H9 (cell line): Measurements from ENCODE around the gene PHACTR1. TPM values are rescaled to one million over a fixed set of nuclear protein-coding genes. Genes with fewer than 3 reads are reported as not detected.

Experiments
- DNase-seq: peaks from one replicate; pipeline ENCODE4 v3.0.0-alpha.2; 2017
- H2AFZ ChIP-seq: one replicate; pipeline ENCODE4 v1.6.1; 2013; ENCODE audit warnings: mild to moderate bottlenecking, low read length, control low read depth, moderate library complexity
- H2AK5ac ChIP-seq: 2 replicates; pipeline ENCODE4 v1.6.1; 2013; ENCODE audit warnings: low read length, control low read depth, mixed read lengths; ENCODE audit not compliant: insufficient read length
- H2BK120ac ChIP-seq: one replicate; pipeline ENCODE4 v1.6.1; 2013; ENCODE audit warnings: low read depth, mild to moderate bottlenecking, low read length, control low read depth, inconsistent platforms; ENCODE audit not compliant: poor library complexity, severe bottlenecking
- H2BK12ac ChIP-seq: 2 replicates; pipeline ENCODE4 v1.6.1; 2013; ENCODE audit warnings: low read length, control low read depth, mixed read lengths, low read depth; ENCODE audit not compliant: insufficient read length
- H2BK15ac ChIP-seq: 2 replicates; pipeline ENCODE4 v1.6.1; 2013; ENCODE audit warnings: low read depth, low read length, control low read depth
- H2BK20ac ChIP-seq: one replicate; pipeline ENCODE4 v1.6.1; 2013; ENCODE audit warnings: low read depth, mild to moderate bottlenecking, low read length, control low read depth, inconsistent platforms; ENCODE audit not compliant: poor library complexity, severe bottlenecking
- H2BK5ac ChIP-seq: 2 replicates; pipeline ENCODE4 v1.6.1; 2013; ENCODE audit warnings: low read length, control low read depth, mixed read lengths; ENCODE audit not compliant: insufficient read length
- H3K14ac ChIP-seq: 2 replicates; pipeline ENCODE4 v1.6.1; 2013; ENCODE audit warnings: low read length, control low read depth; ENCODE audit not compliant: insufficient read depth
- H3K18ac ChIP-seq: 2 replicates; pipeline ENCODE4 v1.6.1; 2013; ENCODE audit warnings: low read depth, mild to moderate bottlenecking, mixed read lengths, low read length, control low read depth; ENCODE audit not compliant: insufficient read length
- H3K23ac ChIP-seq: 2 replicates; pipeline ENCODE4 v1.6.1; 2013; ENCODE audit warnings: low read length, control low read depth, mixed read lengths, low read depth; ENCODE audit not compliant: insufficient read length
- H3K23me2 ChIP-seq: 2 replicates; pipeline ENCODE4 v1.6.1; 2013; ENCODE audit warnings: low read depth, mild to moderate bottlenecking, mixed read lengths, low read length, control low read depth; ENCODE audit not compliant: insufficient read length, poor library complexity, severe bottlenecking
- H3K27ac ChIP-seq: 2 replicates; pipeline ENCODE4 v1.5.1; 2013; ENCODE audit warnings: low read length, control low read depth, mixed read lengths, low read depth; ENCODE audit not compliant: insufficient read length
- H3K27me3 ChIP-seq: 2 replicates; pipeline ENCODE4 v1.6.1; 2013; ENCODE audit warnings: low read length, control low read depth, inconsistent platforms; ENCODE audit not compliant: insufficient read depth
- H3K4ac ChIP-seq: 2 replicates; pipeline ENCODE4 v1.6.1; 2013; ENCODE audit warnings: low read depth, mild to moderate bottlenecking, control low read depth, inconsistent platforms, low read length, moderate library complexity
- H3K4me1 ChIP-seq: 2 replicates; pipeline ENCODE4 v1.6.1; 2013; ENCODE audit warnings: low read length, control low read depth, inconsistent platforms; ENCODE audit not compliant: insufficient read depth
- H3K4me2 ChIP-seq: 2 replicates; pipeline ENCODE4 v1.6.1; 2013; ENCODE audit warnings: low read length, control low read depth, mixed read lengths; ENCODE audit not compliant: insufficient read length, insufficient read depth
- H3K56ac ChIP-seq: 2 replicates; pipeline ENCODE4 v1.6.1; 2013; ENCODE audit warnings: low read depth, mild to moderate bottlenecking, mixed read lengths, low read length, control low read depth; ENCODE audit not compliant: insufficient read length
- H3K79me1 ChIP-seq: 2 replicates; pipeline ENCODE4 v1.6.1; 2013; ENCODE audit warnings: low read depth, mild to moderate bottlenecking, moderate library complexity, low read length, control low read depth, inconsistent platforms; ENCODE audit not compliant: insufficient read depth, poor library complexity, severe bottlenecking
- H3K79me2 ChIP-seq: 2 replicates; pipeline ENCODE4 v1.6.1; 2013; ENCODE audit warnings: low read length, control low read depth, inconsistent platforms; ENCODE audit not compliant: insufficient read depth
- H3K9ac ChIP-seq: 2 replicates; pipeline ENCODE4 v1.6.1; 2013; ENCODE audit warnings: low read length, control low read depth, mixed read lengths; ENCODE audit not compliant: insufficient read length; ENCODE audit errors: extremely low read depth
- H3K9me3 ChIP-seq: one replicate; pipeline ENCODE4 v1.6.1; 2013; ENCODE audit warnings: low read depth, low read length, inconsistent platforms; ENCODE audit not compliant: control insufficient read depth
- H3T11ph ChIP-seq: one replicate; pipeline ENCODE4 v1.6.1; 2013; ENCODE audit warnings: mild to moderate bottlenecking, low read length, control low read depth, inconsistent platforms
- H4K20me1 ChIP-seq: one replicate; pipeline ENCODE4 v1.6.1; 2013; ENCODE audit not compliant: control insufficient read depth, insufficient read length, insufficient read depth
- H4K5ac ChIP-seq: 2 replicates; pipeline ENCODE4 v1.6.1; 2013; ENCODE audit warnings: low read depth, mild to moderate bottlenecking, mixed read lengths, low read length, control low read depth; ENCODE audit not compliant: insufficient read length
- H4K8ac ChIP-seq: replicated peaks from 2 replicates; pipeline ENCODE4 v1.6.1; 2013; ENCODE audit warnings: low read length, control low read depth, mixed read lengths, low read depth; ENCODE audit not compliant: insufficient read length
- H4K91ac ChIP-seq: 2 replicates; pipeline ENCODE4 v1.6.1; 2013; ENCODE audit warnings: low read depth, mild to moderate bottlenecking, moderate library complexity, mixed read lengths, low read length, control low read depth; ENCODE audit not compliant: insufficient read length
- H3K27ac Mint-ChIP-seq, 3 experiments: 2 replicates in 2 of 3; 3 replicates in 1 of 3; pipeline ENCODE4 v1.8.0; 2020 to 2021; ENCODE audit warnings: mixed read lengths in 3 of 3, mild to moderate bottlenecking in 1 of 3, moderate library complexity in 1 of 3
- H3K27me3 Mint-ChIP-seq: 2 replicates; pipeline ENCODE4 v1.8.0; 2021; ENCODE audit warnings: low read depth, mild to moderate bottlenecking, moderate library complexity, mixed read lengths
- H3K36me3 Mint-ChIP-seq, 3 experiments: 2 replicates in 2 of 3; 3 replicates in 1 of 3; pipeline ENCODE4 v1.8.0; 2020 to 2021; ENCODE audit warnings: low read depth in 3 of 3, mixed read lengths in 3 of 3; ENCODE audit not compliant: insufficient read depth in 1 of 3
- H3K4me1 Mint-ChIP-seq, 2 experiments: 2 replicates each; pipeline ENCODE4 v1.8.0; 2020; ENCODE audit warnings: mixed read lengths in 2 of 2
- H3K4me3 Mint-ChIP-seq, 2 experiments: 2 replicates in 1 of 2; 3 replicates in 1 of 2; pipeline ENCODE4 v1.8.0; 2020 to 2021; ENCODE audit warnings: mild to moderate bottlenecking in 2 of 2, mixed read lengths in 2 of 2, moderate library complexity in 1 of 2
- H3K9me3 Mint-ChIP-seq, 2 experiments: 2 replicates in 1 of 2; 3 replicates in 1 of 2; pipeline ENCODE4 v1.8.0; 2020; ENCODE audit warnings: mild to moderate bottlenecking in 2 of 2, mixed read lengths in 2 of 2, moderate library complexity in 1 of 2
- WGBS: extraction: QIAGEN DNeasy Blood & Tissue Kit; methylation state at CpG from one replicate; pipeline ENCODE4 v1.1.7; 2013; ENCODE audit warnings: missing lambda C conversion rate, low lambda C conversion rate, mixed read lengths; ENCODE audit not compliant: insufficient read length; ENCODE audit errors: extremely low coverage; 5-methylcytosine and 5-hydroxymethylcytosine counted together
- total RNA-seq: library from RNA; stranded (reverse); gene quantifications from 2 replicates; pipeline ENCODE4 v1.2.1, GENCODE V29; 2021
- TF ChIP-seq, protein P1 (sequence below): fragments of 200-600 bp; sonication (generic); conservative IDR thresholded peaks from 3 replicates; pipeline ENCODE4 v1.8.0; 2021; ENCODE audit warnings: antibody characterized with exemption, mild to moderate bottlenecking

The PHACTR1 gene
- total RNA-seq, 1 experiment from 2014 or later = 15.9 TPM

DNA sequence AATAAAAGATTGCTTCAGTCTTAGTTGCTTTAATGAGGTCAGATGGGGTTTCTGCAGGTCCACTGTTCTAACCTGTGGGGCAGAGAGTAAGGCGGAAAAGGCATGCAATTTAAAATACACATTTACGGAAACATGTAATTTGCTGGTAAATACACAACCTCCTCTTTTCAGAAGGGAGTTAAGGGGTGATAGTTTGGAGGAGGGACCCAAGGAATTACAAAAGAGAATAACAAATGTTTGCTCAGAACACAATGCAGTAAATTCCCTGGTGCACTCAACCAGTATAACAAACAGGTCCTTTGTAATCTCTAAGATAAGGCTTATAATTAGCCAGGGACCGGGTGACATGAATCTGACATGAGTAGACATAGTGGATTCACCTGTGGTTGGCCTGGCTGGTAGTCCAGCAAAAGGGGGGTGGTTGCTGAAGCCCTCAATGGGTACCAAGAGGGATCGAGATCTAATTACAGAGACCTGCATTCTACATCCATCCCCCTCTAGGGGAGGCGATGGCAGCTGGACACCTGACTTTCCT is 295.1 kb downstream of the PHACTR1 start:
- Histone ChIP-seq H4K5ac (no peak overlapping the region), H3K4me2 (no peak overlapping the region), H3K4ac (no peak overlapping the region), H3K4me1 (peaks cover 3% of the 10 kb centered on the region; the same call in 1 of the 2 replicates), H2BK120ac (no peak overlapping the region), H3K23me2 (peaks cover 16% of the 10 kb centered on the region), H2BK20ac (no peak overlapping the region), H3T11ph (no peak overlapping the region), H3K18ac (no peak overlapping the region), H3K9me3 (no peaks in the 10 kb centered on the region), H3K9ac (no peak overlapping the region), H2AFZ (no peak overlapping the region), H4K91ac (no peak overlapping the region), H2BK15ac (no peak overlapping the region), H4K8ac (no peak overlapping the region), H3K79me2 (no peaks in the 10 kb centered on the region), H4K20me1 (no peaks in the 10 kb centered on the region), H3K23ac (no peak overlapping the region), H2BK5ac (no peak overlapping the region), H3K56ac (no peak overlapping the region), H3K27ac (no peak overlapping the region), H2AK5ac (no peak overlapping the region), H3K27me3 (peaks cover 26% of the 10 kb centered on the region), H3K79me1 (no peaks in the 10 kb centered on the region), H2BK12ac (no peak overlapping the region), H3K14ac (no peak overlapping the region)
- Mint-ChIP-seq H3K9me3 (no peaks in the 10 kb centered on the region), H3K36me3 (no peaks in the 10 kb centered on the region), H3K4me1 (peaks cover 33 to 34% of the 10 kb centered on the region in 2 experiments), H3K4me3 (peak overlapping the region in 1 of 2 experiments; percentile 49; a peak in 3 of 5 replicates), H3K27ac (no peak overlapping the region), H3K27me3 (peaks cover 63% of the 10 kb centered on the region)
- DNase-seq = no peak
- no CpG with 5 or more reads among the region's 5 CpGs for WGBS
- TF ChIP-seq, protein P1, sequence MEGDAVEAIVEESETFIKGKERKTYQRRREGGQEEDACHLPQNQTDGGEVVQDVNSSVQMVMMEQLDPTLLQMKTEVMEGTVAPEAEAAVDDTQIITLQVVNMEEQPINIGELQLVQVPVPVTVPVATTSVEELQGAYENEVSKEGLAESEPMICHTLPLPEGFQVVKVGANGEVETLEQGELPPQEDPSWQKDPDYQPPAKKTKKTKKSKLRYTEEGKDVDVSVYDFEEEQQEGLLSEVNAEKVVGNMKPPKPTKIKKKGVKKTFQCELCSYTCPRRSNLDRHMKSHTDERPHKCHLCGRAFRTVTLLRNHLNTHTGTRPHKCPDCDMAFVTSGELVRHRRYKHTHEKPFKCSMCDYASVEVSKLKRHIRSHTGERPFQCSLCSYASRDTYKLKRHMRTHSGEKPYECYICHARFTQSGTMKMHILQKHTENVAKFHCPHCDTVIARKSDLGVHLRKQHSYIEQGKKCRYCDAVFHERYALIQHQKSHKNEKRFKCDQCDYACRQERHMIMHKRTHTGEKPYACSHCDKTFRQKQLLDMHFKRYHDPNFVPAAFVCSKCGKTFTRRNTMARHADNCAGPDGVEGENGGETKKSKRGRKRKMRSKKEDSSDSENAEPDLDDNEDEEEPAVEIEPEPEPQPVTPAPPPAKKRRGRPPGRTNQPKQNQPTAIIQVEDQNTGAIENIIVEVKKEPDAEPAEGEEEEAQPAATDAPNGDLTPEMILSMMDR = no peak
